Neural progenitor cell (in vitro differentiated cells): Measurements from ENCODE around the gene SLC16A13.

Source experiments
- CTCF ChIP-seq: fragments of 200-600 bp; sonication (generic); IDR thresholded peaks from 2 replicates; pipeline ENCODE4 v1.5.1; 2017; ENCODE audit warnings: antibody characterized with exemption, mild to moderate bottlenecking
- EZH2phosphoT487 ChIP-seq: fragments of 200-600 bp; sonication (generic); IDR thresholded peaks from 2 replicates; pipeline ENCODE4 v1.6.1; 2017; ENCODE audit warnings: antibody characterized with exemption

- TF ChIP-seq CTCF (no peak), EZH2phosphoT487 (no peak)
Measured at GRCh38 chr17:7063518-7064094, 27.8 kb downstream of the SLC16A13 start.
